HepG2 (cell line): ENCODE data around the gene ELFN1. TPM values are rescaled to one million over a fixed set of nuclear protein-coding genes. Genes with fewer than 3 reads are reported as not detected.

Source experiments
- AGO1 ChIP-seq: fragments of 200-400 bp; formaldehyde crosslinking; IDR thresholded peaks from 2 replicates; pipeline ENCODE4 v1.6.1; 2017; ENCODE audit warnings: mild to moderate bottlenecking, low read depth, low read length, moderate library complexity; ENCODE audit not compliant: poor library complexity, severe bottlenecking
- AHDC1 ChIP-seq: sonication (generic); formaldehyde crosslinking; IDR thresholded peaks from 2 replicates; pipeline ENCODE4 v1.5.1; 2020; ENCODE audit warnings: mild to moderate bottlenecking, missing genetic modification reagents, borderline replicate concordance
- ATF7-NPFF ChIP-seq: sonication (generic); formaldehyde crosslinking; IDR thresholded peaks from 2 replicates; pipeline ENCODE4 v1.8.1; 2023; ENCODE audit warnings: mild to moderate bottlenecking, low read depth, missing genetic modification reagents, moderate library complexity
- BHLHE40 ChIP-seq: IDR thresholded peaks from 2 replicates; pipeline ENCODE4 v1.6.1; 2011; ENCODE audit warnings: low read length, improper control_type of control experiment
- CBX1 ChIP-seq: IDR thresholded peaks from one replicate; pipeline ENCODE4 v1.6.1; 2016; ENCODE audit warnings: antibody characterized with exemption, low read depth
- CREB3 ChIP-seq: sonication (generic); formaldehyde crosslinking; IDR thresholded peaks from 2 replicates; pipeline ENCODE4 v1.5.0; 2020; ENCODE audit warnings: missing genetic modification reagents
- CREM ChIP-seq, 2 experiments: sonication (generic) in 1 of 2; formaldehyde crosslinking in 1 of 2; IDR thresholded peaks; 2 replicates each; pipeline versions ENCODE4 v1.4.0 to v1.6.1; 2016 to 2020; ENCODE audit warnings: antibody characterized with exemption in 1 of 2, mild to moderate bottlenecking in 1 of 2, missing genetic modification reagents in 1 of 2
- GZF1 ChIP-seq: sonication (generic); formaldehyde crosslinking; IDR thresholded peaks from 2 replicates; pipeline ENCODE4 v1.5.1; 2020; ENCODE audit warnings: mild to moderate bottlenecking, missing genetic modification reagents
- MTA3 ChIP-seq: sonication (generic); formaldehyde crosslinking; IDR thresholded peaks from 2 replicates; pipeline ENCODE4 v1.4.0; 2020; ENCODE audit warnings: missing genetic modification reagents
- NR2F6 ChIP-seq, 2 experiments: IDR thresholded peaks; 2 replicates each; pipeline ENCODE4 v1.6.1; 2016; ENCODE audit warnings: antibody characterized with exemption in 1 of 2, mild to moderate bottlenecking in 1 of 2
- SOX6 ChIP-seq, 2 experiments: fragments of 450-650 bp in 1 of 2; sonication (generic) in 1 of 2; formaldehyde crosslinking in 1 of 2; IDR thresholded peaks; 2 replicates each; pipeline versions ENCODE4 v1.4.0 to v1.6.1; 2017 to 2020; ENCODE audit warnings: antibody characterized with exemption in 1 of 2, mild to moderate bottlenecking in 1 of 2, missing genetic modification reagents in 1 of 2
- XRCC5 ChIP-seq: fragments of 200-400 bp; formaldehyde crosslinking; optimal IDR thresholded peaks from 2 replicates; pipeline ENCODE3; 2017; ENCODE audit warnings: mild to moderate bottlenecking, low read length
- ZMYM4 ChIP-seq: sonication (generic); formaldehyde crosslinking; IDR thresholded peaks from 2 replicates; pipeline ENCODE4 v1.8.1; 2023; ENCODE audit warnings: mild to moderate bottlenecking, missing genetic modification reagents
- ZNF580 ChIP-seq: IDR thresholded peaks from 2 replicates; pipeline ENCODE4 v1.6.1; 2016; ENCODE audit warnings: low read depth, borderline replicate concordance
- ZNF710 ChIP-seq: sonication (generic); formaldehyde crosslinking; IDR thresholded peaks from 2 replicates; pipeline ENCODE4 v1.5.0; 2020; ENCODE audit warnings: mild to moderate bottlenecking, missing genetic modification reagents, borderline replicate concordance
- ZNF737 ChIP-seq: sonication (generic); formaldehyde crosslinking; IDR thresholded peaks from 2 replicates; pipeline ENCODE4 v1.5.0; 2020; ENCODE audit warnings: missing genetic modification reagents, mild to moderate bottlenecking, borderline replicate concordance
- ZNF800 ChIP-seq: sonication (generic); formaldehyde crosslinking; IDR thresholded peaks from 2 replicates; pipeline ENCODE4 v1.4.0; 2020; ENCODE audit warnings: missing genetic modification reagents
- polyA plus RNA-seq, 8 experiments: library from polyadenylated mRNA; depleted of rRNA in 3 of 8; stranded (reverse) in 7 of 8; unstranded in 1 of 8; fragments of >200 nt; fragmentation: Illumina TruSeq in 4 of 8; extraction: Trizol in 4 of 8; gene quantifications; 2 replicates each; pipeline versions ENCODE4 v1.2.1 to v1.2.3, GENCODE V29; 2011 to 2016; ENCODE audit warnings: low read depth in 4 of 8, missing spikeins in 1 of 8, mixed read lengths in 1 of 8; ENCODE audit not compliant: insufficient read depth in 1 of 8
- total RNA-seq, 5 experiments: library from RNA; depleted of rRNA; stranded (reverse); fragments of >200 nt; fragmentation: Illumina TruSeq; extraction: Trizol; gene quantifications; 2 replicates each; pipeline ENCODE4 v1.2.3, GENCODE V29; 2016; ENCODE audit warnings: low read depth in 1 of 5

The ELFN1 gene
- total and polyA plus RNA-seq, 2 of the 13 experiments (the other 11 are each of a cell fraction or from before 2014, with no cell fraction given) = 0.13 to 0.18 TPM

- TF ChIP-seq AHDC1 (CRISPR knock-in tag) (no peak), ZNF580 (CRISPR knock-in tag) (no peak), CREM (IDR thresholded peaks at IDR 0.05) (no peak), CREM (CRISPR knock-in tag; IDR thresholded peaks at IDR 0.05) (no peak), ZNF710 (CRISPR knock-in tag) (no peak), MTA3 (CRISPR knock-in tag) (no peak), AGO1 (peak; percentile 31), ZNF737 (CRISPR knock-in tag) (no peak), ZMYM4 (no peak), CREB3 (CRISPR knock-in tag) (no peak), CBX1 (no peak), XRCC5 (peak; percentile 78), GZF1 (CRISPR knock-in tag) (no peak), SOX6 (IDR thresholded peaks at IDR 0.05) (no peak), SOX6 (CRISPR knock-in tag; IDR thresholded peaks at IDR 0.05) (0 out of 2 replicates have a peak, but pooled peaks have one; percentile 17), ATF7-NPFF (no peak), NR2F6 (IDR thresholded peaks at IDR 0.05) (no peak), NR2F6 (CRISPR knock-in tag; IDR thresholded peaks at IDR 0.05) (no peak), BHLHE40 (no peak), ZNF800 (CRISPR knock-in tag) (no peak)
These were observed 5.1 kb upstream of the ELFN1 start (continued) for GRCh38 chr7:1664711-1665548.
